Stimulated activated CD8-positive, alpha-beta memory T cell treated with anti-CD3 and anti-CD28 coated beads, Interleukin-2, amount 100 ng/mL, for 48 hours (primary cell): ENCODE measurements around the gene DNAJC16.

Experiments
- DNase-seq, 2 donors: peaks; one replicate each; pipeline ENCODE4 v3.0.0-alpha.2; 2020; ENCODE audit warnings: low read depth in 2 of 2

DNAJC16 gene

DNA sequence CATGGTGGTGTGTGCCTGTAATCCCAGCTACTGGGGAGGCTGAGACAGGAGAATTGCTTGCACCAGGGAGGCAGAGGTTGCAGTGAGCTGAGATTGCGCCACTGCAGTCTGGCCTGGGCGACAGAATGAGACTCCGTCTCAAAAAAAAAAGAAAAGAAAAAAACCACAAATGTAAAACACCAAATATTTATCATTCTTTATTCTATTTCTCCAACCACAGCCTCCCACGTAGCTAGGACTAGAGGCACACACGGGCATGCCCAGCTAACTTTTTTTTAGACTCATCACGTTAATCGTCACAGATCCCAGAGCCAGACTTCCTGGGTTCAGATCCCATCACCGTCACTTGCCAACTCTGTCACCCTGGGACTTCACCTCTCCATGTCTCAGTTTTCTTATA lies 13.5 kb downstream of the DNAJC16 start:
- no peak for DNase-seq

DNA sequence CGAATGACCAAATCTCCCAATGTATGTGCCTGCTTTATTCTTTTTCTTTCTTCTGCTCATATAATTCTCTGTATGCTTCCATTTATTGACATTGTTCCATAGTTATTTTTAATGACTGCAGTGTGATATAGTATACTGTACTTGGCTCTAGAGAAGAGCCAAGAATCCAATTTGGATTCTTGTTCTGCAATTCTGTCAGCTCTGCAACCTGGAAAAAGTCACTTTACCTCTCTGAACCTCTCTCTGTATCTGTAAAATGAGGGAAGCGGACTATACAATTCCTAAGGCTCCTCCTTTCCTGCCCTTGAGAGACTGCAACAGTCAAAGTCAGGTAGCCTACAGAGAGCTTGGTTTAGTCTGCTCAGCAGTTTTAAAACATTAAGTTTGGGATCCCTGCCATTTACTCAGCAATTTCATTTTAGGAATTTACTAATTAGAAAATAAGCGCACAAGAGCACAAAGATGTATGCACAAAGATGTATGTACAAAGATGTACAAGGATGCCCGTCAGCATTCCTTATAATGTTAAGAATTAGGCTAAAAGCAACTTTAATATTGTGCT lies 14.7 kb downstream of the DNAJC16 start:
- no peak for DNase-seq

DNA sequence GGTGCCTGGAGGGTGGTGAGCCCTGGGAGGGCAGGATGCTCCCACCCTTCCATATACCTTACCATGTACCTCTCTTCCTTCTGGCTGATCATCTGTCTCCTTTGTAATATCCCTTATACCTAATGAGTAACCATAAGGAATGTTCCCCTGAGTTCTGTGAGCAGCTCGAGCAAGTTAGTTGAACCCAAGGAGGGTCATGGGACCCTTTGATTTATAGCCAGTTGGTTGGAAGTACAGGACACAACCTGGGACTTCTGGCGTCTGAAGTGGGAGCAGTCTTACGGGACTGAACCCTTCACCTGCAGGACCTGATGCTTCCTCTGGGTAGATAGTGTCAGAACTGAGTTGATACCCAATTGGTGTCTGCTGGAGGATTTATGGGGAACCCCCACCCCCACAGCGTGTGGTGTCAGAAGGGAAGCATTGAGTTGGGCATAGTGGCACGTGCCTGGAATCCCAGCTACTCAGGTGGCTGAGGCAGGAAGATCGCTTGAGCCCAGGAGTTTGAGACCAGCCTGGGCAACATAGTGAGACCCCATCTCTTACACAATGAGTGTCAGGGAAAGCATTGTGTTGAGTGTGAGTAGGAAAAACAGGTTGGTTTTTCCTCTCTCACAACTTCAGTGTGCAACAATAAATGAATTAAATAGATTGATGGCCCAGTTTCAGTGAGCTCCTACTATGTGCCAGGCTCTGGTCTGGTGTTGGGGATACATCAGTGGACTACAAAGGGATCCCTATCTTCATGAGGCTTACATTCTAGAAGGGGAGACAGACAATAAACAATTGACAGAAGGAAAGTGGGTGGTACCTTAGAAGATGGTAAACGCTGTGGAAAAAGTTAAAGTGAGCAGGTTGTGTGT lies 16.0 kb downstream of the DNAJC16 start:
- DNase-seq = no peak

- no peak for DNase-seq
Measured at GRCh38 chr1:15543251-15543588, 16.6 kb downstream of the DNAJC16 start.

- DNase-seq = no peak
Measured at GRCh38 chr1:15543589-15544568, 17.2 kb downstream of the DNAJC16 start.

DNA sequence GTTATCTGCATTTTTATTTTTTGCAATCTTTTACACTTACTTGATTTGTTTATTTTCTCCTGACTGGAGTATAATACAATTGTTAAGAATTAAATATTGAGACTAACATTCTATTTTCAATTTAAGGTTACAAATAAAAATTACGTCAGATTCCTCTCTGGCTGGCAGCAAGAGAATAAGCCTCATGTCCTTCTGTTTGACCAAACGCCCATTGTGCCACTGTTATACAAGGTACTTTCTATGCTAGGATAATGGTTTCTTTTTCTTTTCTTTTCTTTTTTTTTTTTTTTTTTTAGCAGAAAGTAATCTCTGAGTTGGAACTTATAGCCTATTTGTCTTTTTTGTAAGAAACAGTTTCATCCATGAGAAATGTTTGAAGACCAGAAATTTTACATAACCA lies 20.0 kb downstream of the DNAJC16 start:
- no peak for DNase-seq

DNA sequence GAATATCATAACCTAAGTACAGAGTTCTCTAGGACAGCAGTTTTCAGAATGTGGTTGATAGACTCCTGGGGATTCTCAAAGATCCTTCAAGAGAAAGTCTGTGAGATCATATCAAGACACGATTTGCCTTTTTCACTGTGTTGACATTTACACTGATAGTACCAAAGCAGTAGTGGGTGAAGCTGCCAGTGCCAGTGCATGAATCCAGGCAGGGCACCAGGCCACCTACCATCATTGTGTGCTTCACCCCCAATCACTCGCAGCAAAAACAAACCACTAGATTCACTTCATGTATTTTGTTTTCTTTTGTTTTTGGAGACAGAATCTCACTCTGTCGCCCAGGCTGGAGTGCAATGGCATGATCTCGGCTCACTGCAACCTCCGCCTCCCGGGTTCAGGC lies 23.9 kb downstream of the DNAJC16 start:
- DNase-seq = no peak

GRCh38 chr1:15557008-15557407 lies 30.4 kb downstream of the DNAJC16 start:
- no peak for DNase-seq

- no peak for DNase-seq
Measured at GRCh38 chr1:15557594-15557993, 30.9 kb downstream of the DNAJC16 start.

- no peak for DNase-seq
Measured at GRCh38 chr1:15558516-15558915, 31.9 kb downstream of the DNAJC16 start.

GRCh38 chr1:15559189-15559810 lies 32.7 kb downstream of the DNAJC16 start:
- DNase-seq = no peak

GRCh38 chr1:15568387-15569073 lies 41.9 kb downstream of the DNAJC16 start:
- no peak for DNase-seq

DNA sequence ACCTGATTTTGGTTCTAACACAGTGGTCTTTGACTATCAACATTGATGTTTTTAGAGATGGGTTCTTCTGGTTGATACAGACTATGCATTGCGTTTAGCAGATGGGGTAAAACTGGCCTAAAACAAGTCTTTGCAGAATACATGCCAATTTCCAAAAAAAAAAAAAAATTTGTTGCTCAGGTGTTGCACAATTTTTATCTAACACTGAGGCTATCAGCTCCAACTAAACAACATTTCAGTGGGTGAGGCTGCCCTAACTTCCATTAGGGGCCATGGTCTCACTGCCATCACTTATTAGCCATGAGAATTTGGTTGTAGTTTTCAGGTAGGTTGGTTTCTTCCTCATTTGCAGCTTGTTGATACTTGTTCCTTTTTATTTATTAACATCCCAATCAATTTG lies 44.2 kb downstream of the DNAJC16 start:
- no peak for DNase-seq

DNA sequence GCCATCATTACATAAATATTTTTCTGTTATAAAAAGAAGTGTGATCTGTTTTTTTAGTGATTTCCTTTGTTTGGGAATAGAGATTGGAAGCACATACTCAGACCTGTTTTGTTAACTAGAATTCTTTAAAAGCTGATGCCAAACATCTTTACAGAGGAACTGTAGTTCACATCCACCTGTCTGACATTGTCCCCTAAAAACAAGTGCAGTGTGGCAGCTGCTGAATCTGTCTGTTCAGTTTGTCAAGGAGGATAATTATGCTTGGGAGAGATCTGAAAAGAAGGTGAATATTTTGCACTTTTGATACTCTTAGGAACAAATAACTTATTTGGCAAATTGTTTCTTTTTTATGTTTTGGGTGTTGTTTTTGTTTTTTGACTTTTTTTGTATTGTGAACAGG lies 44.6 kb downstream of the DNAJC16 start:
- no peak for DNase-seq

DNA sequence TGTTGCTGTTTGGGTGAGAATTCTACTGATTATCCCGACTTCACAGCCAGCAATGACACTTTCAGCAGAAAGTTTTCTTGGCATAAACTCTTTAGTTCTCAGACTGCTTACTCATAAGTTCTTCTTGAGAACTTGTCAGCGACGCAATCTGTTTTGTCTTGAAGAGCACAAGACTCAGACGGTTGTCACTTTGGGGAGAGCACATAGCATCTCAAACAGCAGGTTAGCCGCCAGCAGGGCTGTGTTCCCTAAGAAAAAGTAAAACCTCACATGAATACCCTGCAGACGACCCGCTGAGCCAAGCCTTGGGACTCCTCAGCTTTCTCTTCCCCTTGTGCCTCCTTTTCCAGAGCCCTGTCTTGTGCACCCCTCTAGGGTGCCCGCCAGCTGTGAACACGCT lies 46.8 kb downstream of the DNAJC16 start:
- no peak for DNase-seq

GRCh38 chr1:15574741-15575140 lies 48.1 kb downstream of the DNAJC16 start:
- DNase-seq = no peak

- DNase-seq = no peak
Measured at GRCh38 chr1:15575549-15576150, 49.0 kb downstream of the DNAJC16 start.

DNA sequence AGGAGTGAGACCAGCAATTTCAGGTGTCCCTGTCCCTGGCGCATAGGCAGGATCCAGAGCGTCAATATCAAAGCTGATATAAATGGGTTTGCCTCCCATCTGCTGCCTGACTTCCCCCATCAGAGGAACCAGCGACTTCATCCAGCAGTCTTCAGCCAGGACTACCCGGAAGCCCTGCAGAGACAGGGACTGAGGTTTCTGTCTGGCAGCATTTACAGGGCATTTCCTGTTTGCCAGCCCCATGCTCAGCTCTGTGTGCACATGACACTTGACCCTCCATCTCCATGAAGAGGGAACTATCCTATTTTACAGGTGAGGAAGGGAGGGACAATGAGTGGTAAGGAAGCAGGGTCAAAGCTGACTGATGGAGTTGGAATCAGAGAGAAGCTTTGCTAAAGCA lies 51.0 kb downstream of the DNAJC16 start:
- no peak for DNase-seq

DNA sequence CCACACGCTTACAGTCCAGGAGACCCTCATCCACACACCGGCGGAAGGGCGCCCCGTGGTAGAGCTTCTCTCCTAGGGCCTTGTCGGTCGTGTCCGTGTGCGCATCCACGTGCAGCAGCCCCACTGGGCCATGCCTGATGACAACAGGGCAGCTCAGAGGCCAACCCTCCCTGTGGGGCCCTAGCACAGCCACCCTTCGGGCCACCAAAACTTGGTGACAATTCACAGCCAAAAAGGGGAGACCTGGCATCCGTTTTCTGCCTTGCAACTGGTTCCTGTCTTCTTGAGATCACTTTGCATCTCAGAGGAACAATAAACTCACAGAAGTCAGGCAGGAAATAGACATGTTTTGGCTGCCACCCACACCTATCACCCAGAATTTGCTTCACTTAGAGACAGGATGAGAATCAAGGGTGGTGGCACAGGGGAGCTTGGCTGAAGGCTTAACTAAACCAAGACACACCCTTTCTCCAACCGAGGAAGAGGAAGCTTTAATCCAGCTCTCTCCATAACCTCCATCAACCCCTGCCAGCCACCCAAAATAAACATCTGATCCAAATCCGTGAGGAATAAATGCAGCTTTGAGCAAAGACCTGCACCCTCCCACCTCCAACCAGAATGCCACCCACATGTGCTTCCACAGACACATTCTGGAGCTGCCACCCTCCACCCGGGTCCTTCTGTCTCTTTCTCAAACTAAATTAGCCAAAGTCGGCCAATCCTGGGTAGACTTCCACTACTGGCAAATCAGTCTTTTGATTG lies 52.5 kb downstream of the DNAJC16 start:
- no peak for DNase-seq

- no peak for DNase-seq
Measured at GRCh38 chr1:15579683-15580047, 53.0 kb downstream of the DNAJC16 start.
